ENCODE measurements around the gene STK25.

GRCh38 chr2:241494311-241494908, 14.0 kb downstream of the STK25 start:
- no peak for TF ChIP-seq CTCF (conservative IDR thresholded peaks at IDR 0.05)
- no peak for TF ChIP-seq EZH2 (IDR thresholded peaks at IDR 0.05; ENCODE audit: low read depth)
